Retinal pigment epithelial cell (primary cell): ENCODE measurements around the gene GATAD2A.
A peak's percentile ranks its signal among the peaks of the same experiment; 100 is the strongest.

ENCODE experiments used
- DNase-seq: peaks from one replicate; pipeline ENCODE4 v3.0.0-alpha.2; 2010; ENCODE audit warnings: low read depth
- H3K4me3 ChIP-seq: 2 replicates; pipeline ENCODE4 v1.5.1; 2011; ENCODE audit warnings: mild to moderate bottlenecking, low read length, control low read depth, moderate library complexity
- CTCF ChIP-seq: conservative IDR thresholded peaks from 2 replicates; pipeline ENCODE4 v1.5.1; 2011; ENCODE audit warnings: low read depth, low read length, control low read depth, inconsistent platforms

Gene GATAD2A

DNA sequence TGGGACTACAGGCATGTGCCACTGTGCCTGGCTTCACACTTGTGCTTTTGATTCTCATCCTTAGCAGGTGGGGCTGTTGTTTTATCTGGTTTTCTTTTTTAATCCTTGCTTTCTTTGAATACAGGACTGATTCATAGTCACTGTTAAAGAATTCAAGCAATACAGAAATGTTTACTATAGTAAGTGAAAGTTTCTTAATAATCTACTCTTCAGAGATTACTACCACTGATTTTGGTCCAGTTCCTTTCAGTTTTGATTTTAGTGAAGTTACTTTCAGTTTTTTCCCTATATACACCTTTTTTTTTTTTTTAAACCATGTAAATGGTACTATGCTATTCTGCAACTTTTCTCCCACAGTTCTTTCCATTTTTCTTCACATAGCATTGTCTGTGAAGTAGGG lies 53.6 kb downstream of the GATAD2A start:
- DNase-seq = no peak
- H3K4me3 ChIP-seq = no peak overlapping the region
- TF ChIP-seq CTCF = no peak

- DNase-seq = no peak
- no peak overlapping the region for H3K4me3 ChIP-seq
- TF ChIP-seq CTCF = no peak
Observed at GRCh38 chr19:19459707-19460251, 54.3 kb downstream of the GATAD2A start.

GRCh38 chr19:19460258-19460731 lies 54.8 kb downstream of the GATAD2A start:
- no peak for DNase-seq

GRCh38 chr19:19460761-19461265 lies 55.3 kb downstream of the GATAD2A start:
- no peak for TF ChIP-seq CTCF
- H3K4me3 ChIP-seq = no peak overlapping the region
- DNase-seq = no peak

More at GRCh38 chr19:19460258-19460731, 54.8 kb downstream of the GATAD2A start:
- TF ChIP-seq CTCF = no peak
- H3K4me3 ChIP-seq = no peak overlapping the region

DNA sequence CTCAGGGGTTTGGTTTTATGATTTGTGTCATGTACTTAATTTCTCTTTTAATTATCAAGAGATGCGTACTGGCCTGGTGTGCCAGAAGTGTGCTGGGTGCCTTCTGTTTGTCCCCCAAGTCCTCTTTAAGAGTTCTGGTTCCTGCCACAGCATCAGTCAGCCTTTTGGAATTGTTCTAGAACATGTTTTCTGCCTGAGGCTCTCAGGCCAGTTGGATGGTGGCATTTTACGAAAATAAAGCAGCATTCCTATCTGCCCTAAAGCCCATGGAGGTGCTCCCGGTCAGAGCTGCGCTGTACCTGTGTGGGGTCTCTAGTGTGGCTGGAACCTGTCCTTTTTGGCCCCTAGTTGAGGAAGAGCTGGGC lies 55.8 kb downstream of the GATAD2A start:
- no peak for DNase-seq
- no peak overlapping the region for H3K4me3 ChIP-seq
- TF ChIP-seq CTCF = no peak

DNA sequence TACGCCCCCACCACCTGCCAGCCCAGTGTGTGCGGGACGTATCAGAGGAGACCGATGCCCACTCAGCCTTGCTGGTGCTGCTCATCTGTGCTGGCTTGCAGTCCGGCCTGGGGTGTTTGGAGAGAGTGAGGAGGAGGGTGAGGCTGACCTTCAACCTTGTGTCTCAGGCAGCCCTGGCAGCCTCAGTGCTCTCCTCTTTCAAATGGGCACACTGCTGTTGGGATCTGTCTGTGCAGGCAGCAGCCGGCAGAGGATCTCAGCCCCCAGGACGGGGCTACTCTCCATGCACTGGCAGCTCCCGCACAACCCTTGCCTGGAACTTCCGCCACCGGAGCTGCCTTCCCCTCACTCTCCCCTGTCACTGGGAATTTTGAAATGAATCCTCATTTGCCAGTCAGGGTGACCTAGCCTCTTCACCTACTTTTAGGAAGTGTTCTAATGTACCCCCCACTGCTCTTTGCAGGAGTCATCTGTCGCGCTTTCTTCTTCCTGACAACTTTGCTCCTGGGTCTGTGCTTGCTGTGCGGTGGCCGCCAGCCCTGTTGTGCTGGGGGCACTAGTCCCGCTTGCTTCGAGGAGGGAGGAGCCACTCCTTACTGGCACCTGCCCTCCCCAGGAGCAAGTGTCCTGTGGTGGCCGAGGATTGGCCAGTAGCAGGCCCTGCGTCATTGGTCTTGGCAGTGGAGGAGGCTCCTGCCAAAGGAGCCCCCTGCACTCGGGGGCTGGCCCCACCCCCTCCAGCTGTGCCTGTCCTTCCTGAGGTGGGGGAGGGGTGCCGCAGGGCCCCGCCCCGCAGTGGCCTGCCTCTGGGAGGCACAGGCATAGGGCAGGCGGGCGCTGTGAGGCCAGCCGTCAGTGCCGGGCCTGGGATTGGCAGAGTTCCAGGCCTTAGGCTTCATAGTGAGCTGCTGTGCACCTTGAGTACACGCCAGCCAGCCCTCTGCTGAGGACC lies 56.5 kb downstream of the GATAD2A start:
- TF ChIP-seq CTCF = no peak
- H3K4me3 ChIP-seq = peak overlapping the region; percentile 9
- DNase-seq = peak; percentile 66
